Neural progenitor cell (in vitro differentiated cells): ENCODE results near the gene TCF7. TPM values are rescaled to one million over a fixed set of nuclear protein-coding genes. Genes with fewer than 3 reads are reported as not detected.

ENCODE experiments used
- DNase-seq: peaks from one replicate; pipeline ENCODE4 v3.0.0-alpha.2; 2016; ENCODE audit warnings: low spot score
- H2AFZ ChIP-seq: fragments of 200-600 bp; sonication (generic); replicated peaks from 2 replicates; pipeline ENCODE4 v1.6.1; 2016; ENCODE audit warnings: antibody characterized with exemption
- H3F3A ChIP-seq: fragments of 200-600 bp; sonication (generic); 2 replicates; pipeline ENCODE4 v1.6.1; 2016; ENCODE audit warnings: antibody characterized with exemption, low read depth
- H3K27ac ChIP-seq: fragments of 200-600 bp; sonication (generic); 2 replicates; pipeline ENCODE4 v1.5.1; 2016; ENCODE audit warnings: mild to moderate bottlenecking
- H3K27me3 ChIP-seq: fragments of 200-600 bp; sonication (generic); 2 replicates; pipeline ENCODE4 v1.6.1; 2016; ENCODE audit warnings: mild to moderate bottlenecking, moderate library complexity
- H3K36me3 ChIP-seq: fragments of 200-600 bp; sonication (generic); 2 replicates; pipeline ENCODE4 v1.5.1; 2016
- H3K4me1 ChIP-seq: fragments of 200-600 bp; sonication (generic); 2 replicates; pipeline ENCODE4 v1.6.1; 2016; ENCODE audit warnings: mixed run types
- H3K4me2 ChIP-seq: fragments of 200-600 bp; sonication (generic); 2 replicates; pipeline ENCODE4 v1.6.1; 2016
- H3K4me3 ChIP-seq: fragments of 200-600 bp; sonication (generic); 2 replicates; pipeline ENCODE4 v1.5.1; 2016
- H3K79me2 ChIP-seq: fragments of 200-600 bp; sonication (generic); 2 replicates; pipeline ENCODE4 v1.6.1; 2016; ENCODE audit warnings: low read depth
- H3K9ac ChIP-seq: fragments of 200-600 bp; sonication (generic); 2 replicates; pipeline ENCODE4 v1.6.1; 2016
- H3K9me3 ChIP-seq: fragments of 200-600 bp; sonication (generic); 2 replicates; pipeline ENCODE4 v1.5.1; 2016; ENCODE audit warnings: low read depth
- H4K20me1 ChIP-seq: fragments of 200-600 bp; sonication (generic); 2 replicates; pipeline ENCODE4 v1.6.1; 2016; ENCODE audit warnings: low read depth
- H3K27ac Mint-ChIP-seq: 3 replicates; pipeline ENCODE4 v1.8.0; 2021; ENCODE audit warnings: mixed read lengths
- H3K27me3 Mint-ChIP-seq: 2 replicates; pipeline ENCODE4 v1.8.0; 2022; ENCODE audit warnings: low read depth, mild to moderate bottlenecking, inconsistent platforms, moderate library complexity, mixed read lengths; ENCODE audit not compliant: insufficient read depth
- H3K36me3 Mint-ChIP-seq: 3 replicates; pipeline ENCODE4 v1.8.0; 2021; ENCODE audit warnings: mixed read lengths
- H3K4me1 Mint-ChIP-seq: 3 replicates; pipeline ENCODE4 v1.8.0; 2021; ENCODE audit warnings: mixed read lengths
- H3K4me3 Mint-ChIP-seq: 3 replicates; pipeline ENCODE4 v1.8.0; 2021; ENCODE audit warnings: mild to moderate bottlenecking, moderate library complexity, mixed read lengths
- H3K9me3 Mint-ChIP-seq: 3 replicates; pipeline ENCODE4 v1.8.0; 2020; ENCODE audit warnings: mixed read lengths
- CTCF ChIP-seq: fragments of 200-600 bp; sonication (generic); IDR thresholded peaks from 2 replicates; pipeline ENCODE4 v1.5.1; 2017; ENCODE audit warnings: antibody characterized with exemption, mild to moderate bottlenecking
- EZH2 ChIP-seq: fragments of 200-600 bp; sonication (generic); IDR thresholded peaks from 2 replicates; pipeline ENCODE4 v1.6.1; 2017; ENCODE audit warnings: antibody characterized with exemption, mild to moderate bottlenecking, moderate library complexity
- EZH2phosphoT487 ChIP-seq: fragments of 200-600 bp; sonication (generic); IDR thresholded peaks from 2 replicates; pipeline ENCODE4 v1.6.1; 2017; ENCODE audit warnings: antibody characterized with exemption
- total RNA-seq: library from RNA; depleted of rRNA; stranded (reverse); fragments of >200 nt; gene quantifications from 2 replicates; pipeline ENCODE4 v1.2.3, GENCODE V29; 2015; ENCODE audit warnings: low replicate concordance

Gene TCF7
- total RNA-seq, 1 donor from 2014 or later = 0.73 TPM

GRCh38 chr5:134148316-134148715, 33.8 kb downstream of the TCF7 start:
- Histone ChIP-seq H4K20me1 (peaks cover 76% of the 10 kb centered on the region), H3K9ac (no peak overlapping the region), H3K9me3 (no peaks in the 10 kb centered on the region), H3K27me3 (no peaks in the 10 kb centered on the region), H3K4me2 (no peak overlapping the region), H3K4me1 (no peaks in the 10 kb centered on the region), H3K27ac (no peak overlapping the region), H3K79me2 (peaks cover 10% of the 10 kb centered on the region), H3K4me3 (no peak overlapping the region), H3F3A (peaks cover 13% of the 10 kb centered on the region), H3K36me3 (no peaks in the 10 kb centered on the region), H2AFZ (no peak overlapping the region)
- TF ChIP-seq EZH2phosphoT487 (no peak), EZH2 (no peak), CTCF (no peak)
- H3K27me3 Mint-ChIP-seq = peaks cover 6% of the 10 kb centered on the region
- no peak for DNase-seq
- H3K27ac Mint-ChIP-seq = no peak overlapping the region
- no peaks in the 10 kb centered on the region for H3K4me1 Mint-ChIP-seq
- no peaks in the 10 kb centered on the region for H3K9me3 Mint-ChIP-seq
- H3K4me3 Mint-ChIP-seq = no peak overlapping the region
- H3K36me3 Mint-ChIP-seq = peaks cover 30% of the 10 kb centered on the region

- Histone ChIP-seq H3K4me1 (no peaks in the 10 kb centered on the region), H4K20me1 (peaks cover 75% of the 10 kb centered on the region), H3K27me3 (no peaks in the 10 kb centered on the region), H3K9me3 (no peaks in the 10 kb centered on the region), H3K36me3 (no peaks in the 10 kb centered on the region), H3K79me2 (peaks cover 16% of the 10 kb centered on the region), H3K4me3 (no peak overlapping the region), H3K27ac (no peak overlapping the region), H3F3A (peaks cover 13% of the 10 kb centered on the region), H3K9ac (no peak overlapping the region), H3K4me2 (no peak overlapping the region), H2AFZ (no peak overlapping the region)
- Mint-ChIP-seq H3K9me3 (no peaks in the 10 kb centered on the region), H3K27ac (no peak overlapping the region), H3K27me3 (peaks cover 6% of the 10 kb centered on the region), H3K4me3 (no peak overlapping the region), H3K4me1 (no peaks in the 10 kb centered on the region), H3K36me3 (peaks cover 35% of the 10 kb centered on the region)
- DNase-seq = no peak
- no peak for TF ChIP-seq EZH2
- no peak for TF ChIP-seq EZH2phosphoT487
- no peak for TF ChIP-seq CTCF
Measured at GRCh38 chr5:134148986-134149539, 34.6 kb downstream of the TCF7 start.

- Histone ChIP-seq H3K36me3 (no peaks in the 10 kb centered on the region), H3K4me2 (no peak overlapping the region)
- no peak for DNase-seq
Measured at GRCh38 chr5:134149571-134150303, 35.3 kb downstream of the TCF7 start.

More at GRCh38 chr5:134149571-134150303, 35.3 kb downstream of the TCF7 start:
- peaks cover 33% of the 10 kb centered on the region for H3K36me3 Mint-ChIP-seq
- no peak overlapping the region for H3K27ac ChIP-seq
- no peak overlapping the region for H2AFZ ChIP-seq
- H3K9me3 ChIP-seq = no peaks in the 10 kb centered on the region
- no peak overlapping the region for H3K4me3 Mint-ChIP-seq
- H3K4me3 ChIP-seq = no peak overlapping the region
- peak overlapping the region; percentile 9 for H3K27ac Mint-ChIP-seq
- H3K4me1 ChIP-seq = no peaks in the 10 kb centered on the region
- H3K27me3 ChIP-seq = no peaks in the 10 kb centered on the region
- H4K20me1 ChIP-seq = peaks cover 75% of the 10 kb centered on the region
- H3K27me3 Mint-ChIP-seq = peaks cover 5% of the 10 kb centered on the region
- peaks cover 13% of the 10 kb centered on the region for H3F3A ChIP-seq
- no peak for TF ChIP-seq EZH2
- TF ChIP-seq EZH2phosphoT487 = no peak
- TF ChIP-seq CTCF = no peak
- no peaks in the 10 kb centered on the region for H3K9me3 Mint-ChIP-seq
- no peak overlapping the region for H3K9ac ChIP-seq
- H3K4me1 Mint-ChIP-seq = no peaks in the 10 kb centered on the region
- peaks cover 16% of the 10 kb centered on the region for H3K79me2 ChIP-seq
